HG02623 (cell line): ENCODE data around the gene PCBP1.
"Not testable (repeated sequence)": the region's sequence is repeated elsewhere in the genome, so short reads cannot be mapped to it uniquely, and the experiment has no call there.

Experiments used
- ATAC-seq: cut with Tn5 transposase; IDR thresholded peaks from one replicate; pipeline ENCODE4 v1.9.1; 2021; ENCODE audit warnings: moderate library complexity; ENCODE audit not compliant: unreplicated experiment

The PCBP1 gene

GRCh38 chr2:70086838-70087701 lies at the start of gene PCBP1:
Gene PCBP1 (plus strand): TSS chr2:70087477. CDS start chr2:70087744, 267 bp downstream.
- ATAC-seq, result peak; percentile 35

GRCh38 chr2:70039366-70039765 lies 47.9 kb upstream of the PCBP1 start:
- no peak for ATAC-seq

- ATAC-seq, result no peak
These were observed 45.6 kb upstream of the PCBP1 start for GRCh38 chr2:70041663-70042062.

GRCh38 chr2:70042246-70042645 lies 45.0 kb upstream of the PCBP1 start:
- ATAC-seq, result no peak

GRCh38 chr2:70043252-70043875 lies 43.9 kb upstream of the PCBP1 start:
- no peak for ATAC-seq

- ATAC-seq, result no peak
These were observed 42.8 kb upstream of the PCBP1 start for GRCh38 chr2:70044290-70045040.

GRCh38 chr2:70045405-70045804 lies 41.9 kb upstream of the PCBP1 start:
- no peak for ATAC-seq

- no peak for ATAC-seq
These were observed 41.3 kb upstream of the PCBP1 start for GRCh38 chr2:70045932-70046331.

- no peak for ATAC-seq
These were observed 40.7 kb upstream of the PCBP1 start for GRCh38 chr2:70046534-70046933.

- ATAC-seq, result no peak
These were observed 39.8 kb upstream of the PCBP1 start for GRCh38 chr2:70047451-70047850.

- no peak for ATAC-seq
These were observed 38.0 kb upstream of the PCBP1 start for GRCh38 chr2:70049255-70049654.

- ATAC-seq, result no peak
These were observed 36.4 kb upstream of the PCBP1 start for GRCh38 chr2:70050631-70051425.

- not testable (repeated sequence) for ATAC-seq
These were observed 32.0 kb upstream of the PCBP1 start for GRCh38 chr2:70055259-70055658.

- no peak for ATAC-seq
These were observed 26.0 kb upstream of the PCBP1 start for GRCh38 chr2:70061317-70061716.

GRCh38 chr2:70062270-70062669 lies 25.0 kb upstream of the PCBP1 start:
- ATAC-seq, result no peak

- no peak for ATAC-seq
These were observed 19.2 kb upstream of the PCBP1 start for GRCh38 chr2:70068119-70068518.

GRCh38 chr2:70069049-70069448 lies 18.2 kb upstream of the PCBP1 start:
- peak; percentile 76 for ATAC-seq

- peak; percentile 47 for ATAC-seq
These were observed 16.6 kb upstream of the PCBP1 start for GRCh38 chr2:70070542-70071268.

- no peak for ATAC-seq
These were observed 13.8 kb upstream of the PCBP1 start for GRCh38 chr2:70073493-70073892.

GRCh38 chr2:70078384-70078783 lies 8.9 kb upstream of the PCBP1 start:
- no peak for ATAC-seq
